DND-41 (cell line): ENCODE results near the gene KIF3C.

Source experiments
- EZH2 ChIP-seq: IDR thresholded peaks from 3 replicates; pipeline ENCODE4 v1.6.1; 2012; ENCODE audit warnings: borderline replicate concordance, low read depth, mild to moderate bottlenecking, moderate library complexity, low read length, inconsistent platforms; ENCODE audit not compliant: severe bottlenecking
- TF ChIP-seq, protein P1 (sequence below): IDR thresholded peaks from 2 replicates; pipeline ENCODE4 v1.5.1; 2012; ENCODE audit warnings: borderline replicate concordance, low read length, moderate library complexity, mild to moderate bottlenecking; ENCODE audit not compliant: poor library complexity, severe bottlenecking; ENCODE audit errors: extremely low read depth

DNA sequence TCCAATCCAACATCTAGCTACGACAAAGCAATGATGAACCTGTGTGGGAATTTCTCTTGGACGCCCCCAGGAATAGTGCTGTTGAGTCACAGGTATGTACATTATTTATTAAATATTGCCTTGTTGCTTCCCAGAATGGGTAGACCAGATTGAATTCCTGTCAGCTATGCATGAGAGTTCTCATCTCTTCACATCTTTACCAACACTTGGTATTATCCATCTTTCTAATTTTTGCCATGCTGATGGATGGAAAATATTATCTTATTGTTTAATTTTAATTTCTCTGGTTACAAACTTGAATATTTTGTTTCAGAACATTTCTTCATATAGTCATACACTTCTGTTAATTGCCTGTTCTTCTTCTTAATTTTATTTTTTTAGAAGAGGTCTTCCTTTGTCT, 42.0 kb upstream of the KIF3C start:
- TF ChIP-seq, protein P1, sequence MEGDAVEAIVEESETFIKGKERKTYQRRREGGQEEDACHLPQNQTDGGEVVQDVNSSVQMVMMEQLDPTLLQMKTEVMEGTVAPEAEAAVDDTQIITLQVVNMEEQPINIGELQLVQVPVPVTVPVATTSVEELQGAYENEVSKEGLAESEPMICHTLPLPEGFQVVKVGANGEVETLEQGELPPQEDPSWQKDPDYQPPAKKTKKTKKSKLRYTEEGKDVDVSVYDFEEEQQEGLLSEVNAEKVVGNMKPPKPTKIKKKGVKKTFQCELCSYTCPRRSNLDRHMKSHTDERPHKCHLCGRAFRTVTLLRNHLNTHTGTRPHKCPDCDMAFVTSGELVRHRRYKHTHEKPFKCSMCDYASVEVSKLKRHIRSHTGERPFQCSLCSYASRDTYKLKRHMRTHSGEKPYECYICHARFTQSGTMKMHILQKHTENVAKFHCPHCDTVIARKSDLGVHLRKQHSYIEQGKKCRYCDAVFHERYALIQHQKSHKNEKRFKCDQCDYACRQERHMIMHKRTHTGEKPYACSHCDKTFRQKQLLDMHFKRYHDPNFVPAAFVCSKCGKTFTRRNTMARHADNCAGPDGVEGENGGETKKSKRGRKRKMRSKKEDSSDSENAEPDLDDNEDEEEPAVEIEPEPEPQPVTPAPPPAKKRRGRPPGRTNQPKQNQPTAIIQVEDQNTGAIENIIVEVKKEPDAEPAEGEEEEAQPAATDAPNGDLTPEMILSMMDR: no peak
- no peak for TF ChIP-seq EZH2
